Ovary (tissue), 9 donors: Measurements from ENCODE around the gene TRIM43B. TPM values are rescaled to one million over a fixed set of nuclear protein-coding genes. Genes with fewer than 3 reads are reported as not detected.
"Not testable (repeated sequence)": the region's sequence is repeated elsewhere in the genome, so short reads cannot be mapped to it uniquely, and the experiment has no call there.

Experiments used
- DNase-seq, 5 donors: peaks; one replicate each; pipeline ENCODE4 v3.0.0-alpha.2; 2019 to 2020
- H3K27ac ChIP-seq, 2 donors: fragments of 200-600 bp; one replicate each; pipeline versions ENCODE4 v1.5.1 to v1.8.0; 2019 to 2022
- H3K27me3 ChIP-seq: fragments of 200-600 bp; one replicate; pipeline ENCODE4 v1.8.0; 2022
- H3K36me3 ChIP-seq: fragments of 200-600 bp; sonication (generic); one replicate; pipeline ENCODE4 v1.5.1; 2019
- H3K4me1 ChIP-seq: one replicate; pipeline ENCODE4 v1.8.1; 2013; ENCODE audit warnings: mild to moderate bottlenecking, moderate library complexity; ENCODE audit not compliant: insufficient read depth
- H3K4me3 ChIP-seq: fragments of 200-600 bp; sonication (generic); one replicate; pipeline ENCODE4 v1.5.1; 2017
- H3K9me3 ChIP-seq, 2 donors: fragments of 200-600 bp in 1 of 2; sonication (generic) in 1 of 2; one replicate each; pipeline versions ENCODE4 v1.5.1 to v1.8.1; 2013 to 2019; ENCODE audit warnings: mild to moderate bottlenecking in 1 of 2, moderate library complexity in 1 of 2
- CTCF ChIP-seq, 3 donors: fragments of 450-650 bp in 2 of 3; fragments of 200-600 bp in 1 of 3; IDR thresholded peaks; one replicate each; pipeline versions ENCODE4 v1.5.1 to v1.8.0; 2016 to 2022; ENCODE audit warnings: antibody characterized with exemption in 3 of 3, mild to moderate bottlenecking in 1 of 3
- EP300 ChIP-seq: sonication (generic); formaldehyde crosslinking; IDR thresholded peaks from one replicate; pipeline ENCODE4 v1.6.1; 2017; ENCODE audit warnings: antibody characterized with exemption
- POLR2A ChIP-seq: fragments of 450-650 bp; IDR thresholded peaks from one replicate; pipeline ENCODE4 v1.6.1; 2017; ENCODE audit warnings: antibody characterized with exemption, mild to moderate bottlenecking, moderate library complexity
- WGBS, 3 donors: extraction: QIAGEN DNeasy Blood & Tissue Kit in 1 of 3; methylation state at CpG; one replicate each; pipeline versions ENCODE4 v1.1.5 to v1.1.7; 2013 to 2017; 5-methylcytosine and 5-hydroxymethylcytosine counted together
- intact Hi-C, 4 donors: fragments of 100-400 bp; cut with DNase I; formaldehyde crosslinking; loops; one replicate each; pipeline versions ENCODE4 v1.11.0 to v1.15.1; 2022 to 2023
- polyA plus RNA-seq, 2 donors: library from polyadenylated mRNA; stranded (reverse); fragments of 200-250 nt in 1 of 2; fragments of 350-450 nt in 1 of 2; fragmentation: Illumina TruSeq in 1 of 2; extraction: RNeasy Lipid Tissue Mini Kit (QIAGEN cat#74804) in 1 of 2; gene quantifications; one replicate each; pipeline ENCODE4 v1.2.3, GENCODE V29; 2013 to 2014
- total RNA-seq, 7 donors: library from RNA; depleted of rRNA in 2 of 7; stranded (reverse); fragments of >200 nt in 2 of 7; fragmentation: NEBNext Ultra II Directional in 3 of 7; extraction: Animal tissue kit (Norgen Biotek cat#: 25700) in 3 of 7; gene quantifications; one replicate each; pipeline versions ENCODE4 v1.1.0 to v1.2.4, GENCODE V29; 2016 to 2023
- donor health status: DM: no; HTN: no; CAD: no; lungs with moderate emphysema.
- donor health status: DM: no; HTN: no; CAD: no.
- donor health status: Bipolar disorder and iron deficiency.
- donor health status: DM: yes; HTN: yes; CAD: no.
- donor health status: DM: no; HTN: no; CAD: no.
- donor health status: DM: yes; HTN: yes; CAD: no.

Gene TRIM43B
- total and polyA plus RNA-seq, 9 donors, result not detected

- TF ChIP-seq POLR2A (no peak), CTCF (IDR thresholded peaks at IDR 0.05) (no peak)
- whole genome bisulfite sequencing, 3 donors, result 82 to 88% (median 85%) methylated on average over 4 of the region's 4 CpGs
- intact Hi-C loops, result no loop called here
These were observed 20.7 kb upstream of the TRIM43B start for GRCh38 chr2:95505222-95505621.

GRCh38 chr2:95500854-95501253, 16.3 kb upstream of the TRIM43B start:
- no peaks in the 10 kb centered on the region for H3K9me3 ChIP-seq
- H3K36me3 ChIP-seq, result no peaks in the 10 kb centered on the region
- no peak for DNase-seq
- H3K4me1 ChIP-seq, result no peaks in the 10 kb centered on the region
- intact Hi-C loops, result no loop called here
- no peaks in the 10 kb centered on the region for H3K27me3 ChIP-seq
- TF ChIP-seq CTCF (IDR thresholded peaks at IDR 0.05), result no peak
- no peak for TF ChIP-seq POLR2A
- no peak for TF ChIP-seq EP300
- no peak overlapping the region for H3K4me3 ChIP-seq
- H3K27ac ChIP-seq, result no peak overlapping the region

More at GRCh38 chr2:95505222-95505621, 20.7 kb upstream of the TRIM43B start:
- no peak for DNase-seq
- Histone ChIP-seq H3K4me3 (no peak overlapping the region), H3K36me3 (no peaks in the 10 kb centered on the region), H3K9me3 (no peaks in the 10 kb centered on the region), H3K27me3 (no peaks in the 10 kb centered on the region), H3K27ac (no peak overlapping the region), H3K4me1 (no peaks in the 10 kb centered on the region)

GRCh38 chr2:95492076-95492475, 7.5 kb upstream of the TRIM43B start:
- H3K27me3 ChIP-seq, DNase-seq, H3K4me3 ChIP-seq, H3K4me1 ChIP-seq, H3K36me3 ChIP-seq, intact Hi-C loops, H3K27ac ChIP-seq, H3K9me3 ChIP-seq: not testable (repeated sequence)
- WGBS, 3 donors, result 77 to 90% (median 87%) methylated on average over 1 of the region's 1 CpG

- intact Hi-C loops, H3K9me3 ChIP-seq, H3K27ac ChIP-seq, H3K4me1 ChIP-seq, DNase-seq, H3K27me3 ChIP-seq, H3K36me3 ChIP-seq, H3K4me3 ChIP-seq: not testable (repeated sequence)
- WGBS, 3 donors, result no CpG with 5 or more reads among the region's 3 CpGs
These were observed 9.5 kb downstream of the TRIM43B start for GRCh38 chr2:95475025-95475424.

GRCh38 chr2:95467984-95468383, 16.6 kb downstream of the TRIM43B start:
- intact Hi-C loops, DNase-seq, H3K27ac ChIP-seq, H3K9me3 ChIP-seq, H3K36me3 ChIP-seq, H3K27me3 ChIP-seq, H3K4me1 ChIP-seq, H3K4me3 ChIP-seq: not testable (repeated sequence)
- WGBS, 3 donors, result no CpG with 5 or more reads among the region's 3 CpGs

GRCh38 chr2:95466572-95466971, 18.0 kb downstream of the TRIM43B start:
- H3K27me3 ChIP-seq, H3K4me1 ChIP-seq, intact Hi-C loops, H3K27ac ChIP-seq, H3K36me3 ChIP-seq, H3K9me3 ChIP-seq, DNase-seq, H3K4me3 ChIP-seq: not testable (repeated sequence)
- WGBS, 3 donors, result no CpG with 5 or more reads among the region's 2 CpGs

GRCh38 chr2:95463292-95463691, 21.3 kb downstream of the TRIM43B start:
- H3K4me3 ChIP-seq, intact Hi-C loops, H3K27ac ChIP-seq, H3K27me3 ChIP-seq, DNase-seq, H3K9me3 ChIP-seq, H3K4me1 ChIP-seq, H3K36me3 ChIP-seq: not testable (repeated sequence)
- no CpG with 5 or more reads among the region's 3 CpGs for WGBS, 3 donors

GRCh38 chr2:95445317-95445716, 39.2 kb downstream of the TRIM43B start:
- DNase-seq, intact Hi-C loops: not testable (repeated sequence)
- WGBS, 3 donors, result no CpG with 5 or more reads among the region's 2 CpGs

GRCh38 chr2:95442474-95443099, 42.0 kb downstream of the TRIM43B start:
- WGBS, 3 donors, result no CpG with 5 or more reads among the region's 2 CpGs
- H3K4me3 ChIP-seq, DNase-seq, H3K36me3 ChIP-seq, H3K9me3 ChIP-seq, H3K4me1 ChIP-seq, H3K27ac ChIP-seq, intact Hi-C loops, H3K27me3 ChIP-seq: not testable (repeated sequence)

More at GRCh38 chr2:95445317-95445716, 39.2 kb downstream of the TRIM43B start:
- not testable (repeated sequence) for H3K36me3 ChIP-seq, H3K4me3 ChIP-seq, H3K27ac ChIP-seq, H3K4me1 ChIP-seq, H3K9me3 ChIP-seq, H3K27me3 ChIP-seq

GRCh38 chr2:95435872-95436209, 48.7 kb downstream of the TRIM43B start:
- H3K27ac ChIP-seq, H3K9me3 ChIP-seq, H3K36me3 ChIP-seq, H3K4me3 ChIP-seq, DNase-seq, H3K27me3 ChIP-seq, intact Hi-C loops, H3K4me1 ChIP-seq: not testable (repeated sequence)
- 15 to 53% methylated on average over 3 of the region's 5 CpGs; no CpG with 5 or more reads in 1 of the 3 donors for WGBS, 3 donors
